ENCODE results near the gene GFER.
"Not testable (repeated sequence)": the region's sequence is repeated elsewhere in the genome, so short reads cannot be mapped to it uniquely, and the experiment has no call there.

Gene GFER

GRCh38 chr16:1957434-1958142, 26.4 kb upstream of the GFER start:
- not testable (repeated sequence) for H3K4me3 ChIP-seq (ENCODE audit: low read depth, low read length)

GRCh38 chr16:1958143-1958491, 25.9 kb upstream of the GFER start:
- H3K4me3 ChIP-seq (ENCODE audit: low read depth, low read length), result not testable (repeated sequence)

- peak overlapping the region; percentile 83 for H3K4me3 ChIP-seq (ENCODE audit: low read depth, low read length)
Observed at GRCh38 chr16:1958715-1959268, 25.2 kb upstream of the GFER start.

GRCh38 chr16:1959269-1960039, 24.5 kb upstream of the GFER start, which contains the start of gene NDUFB10:
Gene NDUFB10 (plus strand): TSS chr16:1959538. CDS start chr16:1959625, 87 bp downstream.
- peak within 1 kb of the TSS; percentile 83 for H3K4me3 ChIP-seq (ENCODE audit: low read depth, low read length)

GRCh38 chr16:1960665-1961630, 23.0 kb upstream of the GFER start:
- H3K4me3 ChIP-seq (ENCODE audit: low read depth, low read length), result no peak overlapping the region

GRCh38 chr16:1961651-1962067, 22.3 kb upstream of the GFER start:
- no peak overlapping the region for H3K4me3 ChIP-seq (ENCODE audit: low read depth, low read length)

- peak overlapping the region; percentile 93 for H3K4me3 ChIP-seq (ENCODE audit: low read depth, low read length)
Observed at GRCh38 chr16:1962161-1963153, 21.5 kb upstream of the GFER start.

- peak overlapping the region; percentile 93 for H3K4me3 ChIP-seq (ENCODE audit: low read depth, low read length)
Observed at GRCh38 chr16:1963806-1964505, 20.0 kb upstream of the GFER start.

GRCh38 chr16:1964506-1965395, 19.2 kb upstream of the GFER start, which contains the start of gene RPS2:
Gene RPS2 (minus strand): TSS chr16:1964826. CDS start chr16:1964625, 201 bp downstream.
- peak within 1 kb of the TSS; percentile 93 for H3K4me3 ChIP-seq (ENCODE audit: low read depth, low read length)

GRCh38 chr16:1965396-1966001, 18.5 kb upstream of the GFER start:
- peak overlapping the region; percentile 93 for H3K4me3 ChIP-seq (ENCODE audit: low read depth, low read length)

GRCh38 chr16:1966460-1966859, 17.5 kb upstream of the GFER start, which contains the start of gene RNF151:
Gene RNF151 (plus strand): TSS chr16:1966856. CDS start chr16:1966882, 26 bp downstream.
- H3K4me3 ChIP-seq (ENCODE audit: low read depth, low read length), result peak within 1 kb of the TSS; percentile 93

GRCh38 chr16:1968146-1968953, 15.6 kb upstream of the GFER start:
- no peak overlapping the region for H3K4me3 ChIP-seq (ENCODE audit: low read depth, low read length)

GRCh38 chr16:1971796-1972489, 12.1 kb upstream of the GFER start, which contains the start of gene TBL3:
Gene TBL3 (plus strand): TSS chr16:1972053. CDS start chr16:1972165, 112 bp downstream.
- peak within 1 kb of the TSS; percentile 92 for H3K4me3 ChIP-seq (ENCODE audit: low read depth, low read length)

- peak overlapping the region; percentile 92 for H3K4me3 ChIP-seq (ENCODE audit: low read depth, low read length)
Observed at GRCh38 chr16:1972490-1972877, 11.5 kb upstream of the GFER start.

GRCh38 chr16:1973461-1974156, 10.4 kb upstream of the GFER start:
- H3K4me3 ChIP-seq (ENCODE audit: low read depth, low read length), result no peak overlapping the region
